Peyer's patch (tissue), 4 donors: ENCODE data around the gene AHRR.
"Not testable (repeated sequence)": the region's sequence is repeated elsewhere in the genome, so short reads cannot be mapped to it uniquely, and the experiment has no call there.

Experiments used
- POLR2A ChIP-seq, 2 donors: fragments of 450-650 bp; IDR thresholded peaks; one replicate each; pipeline ENCODE4 v1.5.1; 2017; ENCODE audit warnings: antibody characterized with exemption in 2 of 2, mild to moderate bottlenecking in 2 of 2, moderate library complexity in 2 of 2
- TF ChIP-seq, protein P1 (sequence below), 6 experiments: fragments of 450-650 bp in 4 of 6; fragments of 200-600 bp in 2 of 6; sonication (generic) in 1 of 6; IDR thresholded peaks; one replicate each; pipeline ENCODE4 v1.5.1; 2017 to 2019; ENCODE audit warnings: antibody characterized with exemption in 6 of 6, mild to moderate bottlenecking in 3 of 6, moderate library complexity in 1 of 6

DNA sequence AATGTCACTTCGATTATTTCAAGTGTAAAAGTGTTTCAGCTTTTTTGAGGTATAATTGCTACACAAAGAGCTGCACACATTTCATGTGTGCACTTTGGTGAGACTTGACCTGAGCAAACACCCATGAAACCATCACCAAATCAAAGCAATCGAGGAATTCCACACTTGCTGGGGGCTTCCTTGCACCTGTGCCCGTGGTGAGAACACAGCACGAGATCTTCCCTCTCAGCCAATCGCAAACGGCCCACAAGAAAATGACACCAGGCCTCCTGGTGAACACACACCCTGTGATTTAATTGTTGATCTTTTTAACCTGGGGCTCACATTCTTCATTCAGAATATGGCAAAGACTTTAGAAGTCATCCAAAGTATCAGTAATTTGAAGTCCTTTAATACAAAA, 24.1 kb upstream of the AHRR start:
- TF ChIP-seq, protein P1, sequence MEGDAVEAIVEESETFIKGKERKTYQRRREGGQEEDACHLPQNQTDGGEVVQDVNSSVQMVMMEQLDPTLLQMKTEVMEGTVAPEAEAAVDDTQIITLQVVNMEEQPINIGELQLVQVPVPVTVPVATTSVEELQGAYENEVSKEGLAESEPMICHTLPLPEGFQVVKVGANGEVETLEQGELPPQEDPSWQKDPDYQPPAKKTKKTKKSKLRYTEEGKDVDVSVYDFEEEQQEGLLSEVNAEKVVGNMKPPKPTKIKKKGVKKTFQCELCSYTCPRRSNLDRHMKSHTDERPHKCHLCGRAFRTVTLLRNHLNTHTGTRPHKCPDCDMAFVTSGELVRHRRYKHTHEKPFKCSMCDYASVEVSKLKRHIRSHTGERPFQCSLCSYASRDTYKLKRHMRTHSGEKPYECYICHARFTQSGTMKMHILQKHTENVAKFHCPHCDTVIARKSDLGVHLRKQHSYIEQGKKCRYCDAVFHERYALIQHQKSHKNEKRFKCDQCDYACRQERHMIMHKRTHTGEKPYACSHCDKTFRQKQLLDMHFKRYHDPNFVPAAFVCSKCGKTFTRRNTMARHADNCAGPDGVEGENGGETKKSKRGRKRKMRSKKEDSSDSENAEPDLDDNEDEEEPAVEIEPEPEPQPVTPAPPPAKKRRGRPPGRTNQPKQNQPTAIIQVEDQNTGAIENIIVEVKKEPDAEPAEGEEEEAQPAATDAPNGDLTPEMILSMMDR (IDR thresholded peaks at IDR 0.05): not testable (repeated sequence)
- not testable (repeated sequence) for TF ChIP-seq POLR2A (IDR thresholded peaks at IDR 0.05)
